Liver (tissue), 3 donors: ENCODE data around the gene COQ6.

ENCODE experiments used
- EGR1 ChIP-seq, 2 donors: IDR thresholded peaks; 2 replicates each; pipeline ENCODE4 v1.6.1; 2016 to 2018; ENCODE audit warnings: antibody characterized with exemption in 2 of 2, low read depth in 2 of 2
- FOXA2 ChIP-seq: IDR thresholded peaks from 2 replicates; pipeline ENCODE4 v1.6.1; 2016; ENCODE audit warnings: antibody characterized with exemption
- GABPA ChIP-seq, 2 donors: IDR thresholded peaks in 1 of 2; conservative IDR thresholded peaks in 1 of 2; 2 replicates each; pipeline ENCODE4 v1.6.1; 2016; ENCODE audit warnings: antibody characterized with exemption in 2 of 2, mild to moderate bottlenecking in 1 of 2, moderate library complexity in 1 of 2
- HNF4G ChIP-seq: IDR thresholded peaks from 2 replicates; pipeline ENCODE4 v1.6.1; 2016; ENCODE audit warnings: antibody characterized with exemption
- JUND ChIP-seq, 2 donors: IDR thresholded peaks; 2 replicates each; pipeline ENCODE4 v1.6.1; 2016; ENCODE audit warnings: antibody characterized with exemption in 2 of 2
- RAD21 ChIP-seq, 2 donors: IDR thresholded peaks; 2 replicates each; pipeline ENCODE4 v1.6.1; 2016; ENCODE audit warnings: antibody characterized with exemption in 2 of 2, mild to moderate bottlenecking in 2 of 2
- REST ChIP-seq: IDR thresholded peaks from 2 replicates; pipeline ENCODE4 v1.6.1; 2016; ENCODE audit warnings: antibody characterized with exemption, mild to moderate bottlenecking
- SP1 ChIP-seq: IDR thresholded peaks from 2 replicates; pipeline ENCODE4 v1.6.1; 2018; ENCODE audit warnings: antibody characterized with exemption, mild to moderate bottlenecking
- TAF1 ChIP-seq: conservative IDR thresholded peaks from 2 replicates; pipeline ENCODE4 v1.6.1; 2016; ENCODE audit warnings: antibody characterized with exemption, mild to moderate bottlenecking
- YY1 ChIP-seq: IDR thresholded peaks from 2 replicates; pipeline ENCODE4 v1.6.1; 2016; ENCODE audit warnings: antibody characterized with exemption, mild to moderate bottlenecking
- TF ChIP-seq, protein P1 (sequence below): fragments of 150-350 bp; IDR thresholded peaks from 2 replicates; pipeline ENCODE4 v1.5.1; 2017; ENCODE audit warnings: improper control_type of control experiment, low read depth, low read length; ENCODE audit not compliant: missing input control
- TF ChIP-seq, protein P2 (sequence below): IDR thresholded peaks from 2 replicates; pipeline ENCODE4 v1.6.1; 2016; ENCODE audit warnings: antibody characterized with exemption
- TF ChIP-seq, protein P3 (sequence below): IDR thresholded peaks from 2 replicates; pipeline ENCODE4 v1.6.1; 2016; ENCODE audit warnings: antibody characterized with exemption
- donor health status: healthy.
- donor health status: healthy.

DNA sequence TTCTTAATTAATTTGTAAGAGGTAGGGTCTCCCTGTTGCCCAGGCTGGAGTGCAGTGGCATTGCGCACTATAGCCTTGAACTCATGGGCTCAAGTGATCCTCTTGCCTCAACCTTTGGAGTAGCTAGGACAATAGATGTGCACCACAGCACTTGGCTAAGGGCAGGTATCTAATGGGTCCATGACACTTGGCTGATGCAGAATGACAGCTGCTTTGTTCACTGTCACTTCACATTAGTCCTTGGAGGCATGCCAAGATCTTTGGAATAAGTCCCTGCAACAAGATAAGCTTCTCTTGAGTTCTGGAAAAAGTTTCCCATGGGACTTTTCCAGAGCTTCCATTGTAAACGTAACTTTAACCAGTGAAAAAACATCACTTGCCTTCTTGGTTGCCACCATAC lies 23.4 kb downstream of the COQ6 start:
- TF ChIP-seq, protein P1, sequence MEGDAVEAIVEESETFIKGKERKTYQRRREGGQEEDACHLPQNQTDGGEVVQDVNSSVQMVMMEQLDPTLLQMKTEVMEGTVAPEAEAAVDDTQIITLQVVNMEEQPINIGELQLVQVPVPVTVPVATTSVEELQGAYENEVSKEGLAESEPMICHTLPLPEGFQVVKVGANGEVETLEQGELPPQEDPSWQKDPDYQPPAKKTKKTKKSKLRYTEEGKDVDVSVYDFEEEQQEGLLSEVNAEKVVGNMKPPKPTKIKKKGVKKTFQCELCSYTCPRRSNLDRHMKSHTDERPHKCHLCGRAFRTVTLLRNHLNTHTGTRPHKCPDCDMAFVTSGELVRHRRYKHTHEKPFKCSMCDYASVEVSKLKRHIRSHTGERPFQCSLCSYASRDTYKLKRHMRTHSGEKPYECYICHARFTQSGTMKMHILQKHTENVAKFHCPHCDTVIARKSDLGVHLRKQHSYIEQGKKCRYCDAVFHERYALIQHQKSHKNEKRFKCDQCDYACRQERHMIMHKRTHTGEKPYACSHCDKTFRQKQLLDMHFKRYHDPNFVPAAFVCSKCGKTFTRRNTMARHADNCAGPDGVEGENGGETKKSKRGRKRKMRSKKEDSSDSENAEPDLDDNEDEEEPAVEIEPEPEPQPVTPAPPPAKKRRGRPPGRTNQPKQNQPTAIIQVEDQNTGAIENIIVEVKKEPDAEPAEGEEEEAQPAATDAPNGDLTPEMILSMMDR = no peak
- TF ChIP-seq SP1 (no peak), FOXA2 (no peak), REST (no peak), JUND (IDR thresholded peaks at IDR 0.05) (no peak), EGR1 (IDR thresholded peaks at IDR 0.05; ENCODE audit: low read depth in 2 of 2) (no peak), TAF1 (no peak), RAD21 (IDR thresholded peaks at IDR 0.05) (no peak), YY1 (no peak), GABPA (IDR thresholded peaks at IDR 0.05 in 1 of 2, conservative IDR thresholded peaks at IDR 0.05 in 1 of 2) (no peak), HNF4G (no peak)
- TF ChIP-seq, protein P2, sequence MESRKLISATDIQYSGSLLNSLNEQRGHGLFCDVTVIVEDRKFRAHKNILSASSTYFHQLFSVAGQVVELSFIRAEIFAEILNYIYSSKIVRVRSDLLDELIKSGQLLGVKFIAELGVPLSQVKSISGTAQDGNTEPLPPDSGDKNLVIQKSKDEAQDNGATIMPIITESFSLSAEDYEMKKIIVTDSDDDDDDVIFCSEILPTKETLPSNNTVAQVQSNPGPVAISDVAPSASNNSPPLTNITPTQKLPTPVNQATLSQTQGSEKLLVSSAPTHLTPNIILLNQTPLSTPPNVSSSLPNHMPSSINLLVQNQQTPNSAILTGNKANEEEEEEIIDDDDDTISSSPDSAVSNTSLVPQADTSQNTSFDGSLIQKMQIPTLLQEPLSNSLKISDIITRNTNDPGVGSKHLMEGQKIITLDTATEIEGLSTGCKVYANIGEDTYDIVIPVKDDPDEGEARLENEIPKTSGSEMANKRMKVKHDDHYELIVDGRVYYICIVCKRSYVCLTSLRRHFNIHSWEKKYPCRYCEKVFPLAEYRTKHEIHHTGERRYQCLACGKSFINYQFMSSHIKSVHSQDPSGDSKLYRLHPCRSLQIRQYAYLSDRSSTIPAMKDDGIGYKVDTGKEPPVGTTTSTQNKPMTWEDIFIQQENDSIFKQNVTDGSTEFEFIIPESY = no peak
- TF ChIP-seq, protein P3, sequence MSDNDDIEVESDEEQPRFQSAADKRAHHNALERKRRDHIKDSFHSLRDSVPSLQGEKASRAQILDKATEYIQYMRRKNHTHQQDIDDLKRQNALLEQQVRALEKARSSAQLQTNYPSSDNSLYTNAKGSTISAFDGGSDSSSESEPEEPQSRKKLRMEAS = no peak
